Fibroblast of peridontal ligament (primary cell): ENCODE results near the gene FLACC1.

Experiments
- DNase-seq: peaks from one replicate; pipeline ENCODE4 v3.0.0-alpha.2; 2010; ENCODE audit errors: extremely low read depth

Gene FLACC1

GRCh38 chr2:201276511-201276910 is 80.6 kb downstream of the FLACC1 start:
- no peak for DNase-seq

GRCh38 chr2:201275990-201276389 is 81.2 kb downstream of the FLACC1 start:
- DNase-seq, result no peak

DNA sequence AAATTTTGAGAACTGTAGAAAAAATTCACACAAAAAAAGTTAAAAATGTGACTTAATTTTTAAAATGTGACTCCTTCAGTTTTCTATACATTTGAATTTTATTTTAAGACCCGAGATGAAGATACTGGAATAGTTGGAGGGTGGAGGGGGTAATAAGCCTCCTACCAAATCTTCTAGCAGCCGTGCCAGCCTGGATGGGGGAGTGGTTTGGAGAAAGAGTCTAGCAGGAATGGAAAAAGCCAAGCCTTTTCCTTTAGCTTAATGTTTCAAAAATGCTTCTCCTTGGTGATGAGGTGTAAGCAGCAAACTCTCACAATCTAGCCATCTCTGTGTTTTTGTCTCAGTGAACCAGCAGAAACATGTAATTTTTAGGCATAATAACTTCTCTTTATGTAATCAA is 82.1 kb downstream of the FLACC1 start:
- no peak for DNase-seq

DNA sequence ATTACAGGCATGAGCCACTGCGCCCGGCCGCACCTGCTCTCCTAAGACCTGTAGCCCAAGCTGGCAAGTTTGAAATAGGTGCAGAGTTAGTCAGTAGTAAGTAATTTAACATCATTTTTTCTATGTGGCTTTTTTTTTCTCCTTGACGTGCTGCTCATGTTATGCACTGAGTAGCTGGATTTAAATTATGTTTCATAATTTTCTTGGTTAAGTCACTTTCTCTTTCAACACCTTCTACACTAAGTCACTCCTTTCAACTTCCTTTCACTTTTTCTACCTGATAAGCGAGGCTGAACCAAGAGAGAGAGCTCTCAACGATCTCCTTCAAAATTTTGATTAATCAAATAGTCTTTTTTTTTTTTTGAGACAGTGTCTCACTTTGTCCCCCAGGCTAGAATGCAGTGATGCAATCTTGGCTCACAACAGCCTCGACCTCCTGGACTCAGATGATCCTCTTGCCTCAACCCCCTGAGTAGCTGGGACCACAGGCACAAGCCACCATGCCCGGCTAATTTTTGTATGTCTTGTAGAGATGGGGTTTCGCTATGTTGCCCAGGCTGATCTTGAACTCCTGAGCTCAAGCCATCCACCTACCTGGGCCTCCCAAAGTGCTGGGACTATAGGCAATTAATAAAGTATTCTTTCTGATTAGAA is 83.7 kb downstream of the FLACC1 start:
- no peak for DNase-seq

DNA sequence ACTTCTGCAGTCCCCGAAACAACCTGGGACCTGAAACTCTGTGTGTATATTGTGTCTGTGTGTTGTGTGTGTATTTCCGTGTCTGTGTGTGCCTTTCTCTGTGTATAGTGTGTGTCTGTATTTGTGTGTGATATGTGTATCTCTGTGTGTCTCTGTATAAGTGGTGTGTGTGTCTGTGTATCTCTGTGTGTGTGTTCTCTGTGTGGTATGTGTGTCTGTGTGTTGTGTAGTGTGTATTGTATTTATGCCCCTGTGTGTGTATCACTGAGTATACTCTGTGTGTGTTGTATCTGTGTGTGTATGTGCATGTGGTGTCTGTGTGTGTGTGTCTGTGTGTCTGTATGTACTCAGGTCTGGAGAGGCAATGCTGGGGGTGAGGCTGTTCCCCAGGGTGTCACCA is 85.2 kb downstream of the FLACC1 start:
- no peak for DNase-seq

DNA sequence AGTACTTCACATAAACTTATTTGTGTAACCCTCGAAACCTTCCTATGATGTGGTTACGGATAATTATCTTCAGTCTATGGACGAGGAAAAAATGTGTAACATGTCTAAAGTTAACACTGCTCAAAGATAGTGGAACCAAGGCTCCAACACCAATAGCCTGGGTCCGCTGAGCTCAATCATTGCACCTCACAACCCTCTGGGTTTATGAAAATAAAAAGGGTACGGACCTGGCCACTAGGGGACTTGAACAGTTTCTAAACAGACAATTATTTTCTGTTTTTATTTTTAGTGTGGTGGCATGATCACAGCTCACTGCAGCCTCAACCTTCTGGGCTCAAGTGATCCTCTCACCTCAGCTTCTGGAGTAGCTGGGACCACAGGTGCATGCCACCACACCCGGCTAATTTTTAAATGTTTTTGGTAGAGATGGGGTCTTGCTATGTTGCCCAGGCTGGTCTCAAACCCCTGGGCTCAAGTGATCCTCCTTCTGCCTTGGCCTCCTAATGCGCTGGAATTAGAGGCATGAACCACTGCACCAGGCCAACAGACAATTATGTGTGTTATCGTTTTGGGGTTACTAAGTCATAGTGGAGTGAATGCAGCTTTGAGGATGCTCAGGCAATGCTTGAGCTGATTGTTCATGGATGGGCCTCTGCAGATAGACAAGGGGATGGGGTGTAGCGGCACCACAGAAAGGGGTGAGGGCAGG is 86.7 kb downstream of the FLACC1 start:
- DNase-seq, result no peak

- no peak for DNase-seq
Observed at GRCh38 chr2:201269764-201270163, 87.4 kb downstream of the FLACC1 start.

GRCh38 chr2:201267278-201268030 is 89.7 kb downstream of the FLACC1 start:
- DNase-seq, result no peak

- DNase-seq, result no peak
Observed at GRCh38 chr2:201266629-201267028, 90.5 kb downstream of the FLACC1 start.

- DNase-seq, result peak; percentile 51
Observed at GRCh38 chr2:201264472-201265173, 92.5 kb downstream of the FLACC1 start.

- no peak for DNase-seq
Observed at GRCh38 chr2:201263779-201264178, 93.4 kb downstream of the FLACC1 start.

- DNase-seq, result no peak
Observed at GRCh38 chr2:201262718-201263117, 94.4 kb downstream of the FLACC1 start.

DNA sequence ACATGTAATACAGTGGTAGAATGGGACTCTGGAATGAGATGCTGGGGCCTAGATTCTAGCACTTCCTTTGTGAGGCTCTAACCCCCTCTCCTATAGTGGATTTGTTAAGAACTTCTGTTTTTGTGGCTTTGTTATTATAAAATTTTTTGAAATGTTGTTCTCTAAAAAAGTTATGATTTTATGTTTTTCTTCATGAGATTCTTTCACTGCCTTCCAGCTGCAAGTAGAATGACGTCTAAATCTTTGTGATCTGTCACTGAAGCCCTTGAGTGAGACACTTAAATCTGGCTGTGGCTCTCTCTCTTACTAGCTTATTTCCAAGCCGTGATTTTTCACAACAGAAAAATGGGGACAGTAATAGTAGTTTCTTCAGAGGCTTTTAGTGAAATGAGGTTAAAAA is 95.2 kb downstream of the FLACC1 start:
- no peak for DNase-seq

GRCh38 chr2:201261471-201261870 is 95.7 kb downstream of the FLACC1 start:
- no peak for DNase-seq

GRCh38 chr2:201260302-201260800 is 96.8 kb downstream of the FLACC1 start, which contains the start of gene CASP8:
Gene CASP8 (plus strand): TSS chr2:201260536. CDS start chr2:201266487, 5,951 bp downstream.
- no peak for DNase-seq

GRCh38 chr2:201258666-201259615 is 98.2 kb downstream of the FLACC1 start:
- no peak for DNase-seq

- peak; percentile 82 for DNase-seq
Observed at GRCh38 chr2:201257956-201258665, 99.0 kb downstream of the FLACC1 start.

DNA sequence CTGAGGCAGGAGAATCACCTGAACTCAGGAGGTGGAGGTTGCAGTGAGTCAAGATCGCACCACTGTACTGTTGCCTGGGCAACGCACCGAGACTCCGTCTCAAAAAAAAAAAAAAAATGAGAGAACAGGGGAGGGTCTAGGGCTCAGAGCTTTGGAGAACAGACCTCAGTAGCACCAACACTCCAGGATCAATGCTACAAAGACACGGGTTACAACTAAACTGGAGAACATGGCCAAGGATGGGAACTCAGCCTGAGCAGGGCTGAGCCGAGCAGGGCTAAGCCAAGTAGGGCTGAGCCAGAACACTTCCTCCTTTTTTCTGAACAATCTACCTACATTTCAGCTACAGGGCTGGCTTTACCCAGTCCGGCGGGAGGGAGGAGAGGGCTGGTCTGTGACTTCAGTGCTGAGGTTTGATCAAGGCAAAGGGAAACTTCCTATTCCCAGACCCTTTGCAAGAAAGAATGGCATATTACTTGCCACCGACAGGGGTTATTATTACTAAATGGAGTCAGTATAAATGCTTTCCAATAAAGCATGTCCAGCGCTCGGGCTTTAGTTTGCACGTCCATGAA is 99.7 kb downstream of the FLACC1 start:
- DNase-seq, result no peak

DNA sequence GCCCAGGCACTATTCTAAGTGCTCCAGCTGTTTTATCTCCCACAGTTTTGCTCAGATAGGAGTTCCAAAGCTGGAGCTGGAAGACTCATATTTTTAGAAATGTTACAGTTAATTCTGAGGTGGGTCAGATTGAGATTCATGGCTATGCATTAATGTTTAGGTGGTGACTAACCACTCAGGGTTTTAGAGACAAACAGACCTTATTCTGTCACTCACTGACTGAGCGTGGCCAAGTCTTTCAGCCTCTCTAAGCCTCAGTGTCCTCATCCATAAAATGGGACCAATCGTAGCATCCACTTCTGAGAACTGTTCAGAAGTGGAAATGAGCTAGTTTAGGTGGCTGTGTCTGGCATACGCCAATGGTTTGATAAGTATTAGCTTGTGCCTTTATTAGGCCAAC is 101.1 kb downstream of the FLACC1 start:
- no peak for DNase-seq
